GM13977 (cell line): ENCODE results near the gene SETD4.

Experiments
- DNase-seq: peaks from one replicate; pipeline ENCODE4 v3.0.0; 2012; ENCODE audit warnings: low spot score
- in situ Hi-C: fragments of 300-500 bp; cut with MboI; formaldehyde crosslinking; loops from one replicate; pipeline ENCODE4 v1.12.0; 2022; ENCODE audit warnings: low sequenced_read_pairs, low pct_unique_long_range_greater_than_20kb, mixed read lengths, inconsistent platforms; ENCODE audit not compliant: unreplicated experiment
- TF ChIP-seq, protein P1 (sequence below): IDR thresholded peaks from 2 replicates; pipeline ENCODE4 v1.5.1; 2012; ENCODE audit warnings: mild to moderate bottlenecking, control low read depth; ENCODE audit not compliant: insufficient read depth; ENCODE audit errors: extremely low read depth, missing control alignments

Gene SETD4

DNA sequence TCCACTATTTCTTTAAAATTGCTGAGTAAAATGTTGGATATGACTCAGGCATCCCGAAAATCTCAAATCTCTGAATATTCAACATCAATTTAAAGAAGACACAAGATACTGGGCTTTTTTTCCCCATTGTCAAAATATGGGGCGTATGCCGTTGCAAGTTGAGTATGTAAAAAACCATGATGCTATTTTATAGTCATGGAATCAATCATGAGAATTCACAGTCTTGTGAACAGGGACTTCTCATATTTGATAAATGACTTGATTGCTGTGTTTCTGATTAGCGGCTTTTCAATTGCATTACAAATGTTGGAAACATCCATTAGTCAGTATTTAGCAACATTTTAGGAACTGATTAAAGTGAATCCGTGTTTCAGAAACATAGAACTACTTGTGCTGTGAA is 45.3 kb downstream of the SETD4 start:
- in situ Hi-C loops, result loop anchor here (25.0 kb wide), 1 partner anchor 1278 kb away; no protein-coding TSS in a partner anchor
- TF ChIP-seq, protein P1, sequence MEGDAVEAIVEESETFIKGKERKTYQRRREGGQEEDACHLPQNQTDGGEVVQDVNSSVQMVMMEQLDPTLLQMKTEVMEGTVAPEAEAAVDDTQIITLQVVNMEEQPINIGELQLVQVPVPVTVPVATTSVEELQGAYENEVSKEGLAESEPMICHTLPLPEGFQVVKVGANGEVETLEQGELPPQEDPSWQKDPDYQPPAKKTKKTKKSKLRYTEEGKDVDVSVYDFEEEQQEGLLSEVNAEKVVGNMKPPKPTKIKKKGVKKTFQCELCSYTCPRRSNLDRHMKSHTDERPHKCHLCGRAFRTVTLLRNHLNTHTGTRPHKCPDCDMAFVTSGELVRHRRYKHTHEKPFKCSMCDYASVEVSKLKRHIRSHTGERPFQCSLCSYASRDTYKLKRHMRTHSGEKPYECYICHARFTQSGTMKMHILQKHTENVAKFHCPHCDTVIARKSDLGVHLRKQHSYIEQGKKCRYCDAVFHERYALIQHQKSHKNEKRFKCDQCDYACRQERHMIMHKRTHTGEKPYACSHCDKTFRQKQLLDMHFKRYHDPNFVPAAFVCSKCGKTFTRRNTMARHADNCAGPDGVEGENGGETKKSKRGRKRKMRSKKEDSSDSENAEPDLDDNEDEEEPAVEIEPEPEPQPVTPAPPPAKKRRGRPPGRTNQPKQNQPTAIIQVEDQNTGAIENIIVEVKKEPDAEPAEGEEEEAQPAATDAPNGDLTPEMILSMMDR, result no peak
- no peak for DNase-seq

DNA sequence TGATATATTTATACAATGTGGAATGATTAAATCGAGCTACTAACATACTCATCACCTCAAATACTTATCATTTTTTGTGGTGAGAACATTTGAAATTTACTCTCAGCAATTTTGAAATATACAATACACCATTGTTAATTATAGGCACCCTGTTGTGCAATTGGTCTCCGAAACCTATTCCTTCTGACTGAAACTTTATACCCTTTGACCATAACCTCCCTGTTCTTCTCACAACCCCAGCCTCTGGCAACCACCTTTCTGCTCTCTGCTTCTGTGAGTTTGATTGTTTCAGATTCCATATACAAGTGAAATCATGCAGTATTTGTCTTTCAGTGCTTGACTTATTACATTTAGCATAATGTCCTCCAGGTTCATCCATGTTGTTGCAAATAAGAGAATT is 49.5 kb downstream of the SETD4 start:
- in situ Hi-C loops, result loop anchor here (25.0 kb wide), 1 partner anchor 1274 kb away; no protein-coding TSS in a partner anchor
- TF ChIP-seq, protein P1, result no peak
- no peak for DNase-seq

DNA sequence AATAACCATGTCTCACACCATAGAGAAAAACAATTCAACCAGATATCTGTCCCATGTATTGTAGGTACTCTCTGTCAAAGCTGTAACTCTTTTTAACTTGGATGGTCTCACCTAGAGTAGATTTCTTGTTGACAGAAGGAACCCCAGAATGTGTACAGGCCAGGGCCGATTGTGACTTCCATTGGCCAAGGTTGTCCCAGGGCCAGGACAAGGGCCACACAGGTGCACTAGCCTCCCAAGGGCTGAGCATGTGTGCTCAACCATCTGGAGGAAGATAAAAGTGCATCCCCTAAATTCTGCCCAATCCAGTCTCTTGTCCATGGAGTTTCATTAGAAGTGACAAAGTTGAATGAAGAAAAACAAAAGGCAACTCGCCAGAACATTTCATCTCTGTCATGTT is 51.8 kb downstream of the SETD4 start:
- TF ChIP-seq, protein P1, result no peak
- in situ Hi-C loops, result loop anchor here (25.0 kb wide), 1 partner anchor 1271 kb away; no protein-coding TSS in a partner anchor
- no peak for DNase-seq

DNA sequence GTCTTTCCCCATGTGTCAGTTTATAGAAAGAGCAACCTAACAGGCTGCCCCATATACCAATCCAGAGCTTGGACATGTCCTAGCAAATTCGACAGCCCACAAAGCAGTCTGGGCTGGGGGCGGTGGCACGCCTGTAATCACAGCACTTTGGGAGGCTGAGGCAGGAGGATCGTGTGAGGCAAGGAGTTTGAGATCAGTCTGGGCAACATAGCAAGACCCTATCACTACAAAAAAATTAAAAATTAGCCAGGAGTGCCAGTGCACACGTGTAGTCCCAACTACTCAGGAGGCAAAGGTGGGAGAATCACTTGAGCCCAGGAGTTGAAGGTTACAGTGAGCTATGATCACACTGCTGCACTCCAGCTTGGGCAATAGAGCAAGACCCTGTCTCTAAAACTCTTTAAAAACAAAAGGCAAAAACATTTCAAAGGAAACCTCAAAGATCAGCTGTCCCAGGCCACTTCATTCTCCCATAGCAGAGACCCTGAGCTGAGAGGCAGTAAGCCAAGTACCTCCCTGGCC is 54.4 kb downstream of the SETD4 start:
- in situ Hi-C loops, result loop anchor here (25.0 kb wide), 1 partner anchor 1269 kb away; no protein-coding TSS in a partner anchor
- no peak for DNase-seq
- TF ChIP-seq, protein P1, result no peak

DNA sequence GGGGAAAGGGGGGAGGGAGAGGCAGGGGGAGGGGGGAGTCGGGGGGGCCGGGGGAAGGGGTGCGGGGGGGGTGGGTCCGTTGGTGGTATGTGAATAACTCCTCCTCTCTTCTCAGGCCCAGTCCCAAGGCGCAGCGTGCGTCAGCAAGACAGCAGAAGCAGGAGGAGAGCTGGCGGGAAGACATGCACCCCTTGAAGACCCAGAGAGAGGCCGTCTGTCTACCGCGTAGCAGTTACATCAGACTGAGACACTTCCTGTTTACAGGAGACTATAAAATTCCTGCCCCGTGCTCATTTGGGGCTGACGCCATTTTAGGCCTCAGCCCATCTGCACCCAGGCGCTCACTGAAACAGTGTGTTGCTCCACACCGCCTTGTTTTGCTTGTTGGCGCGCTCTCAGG is 55.3 kb downstream of the SETD4 start:
- in situ Hi-C loops, result loop anchor here (25.0 kb wide), 1 partner anchor 1268 kb away; no protein-coding TSS in a partner anchor
- no peak for DNase-seq

DNA sequence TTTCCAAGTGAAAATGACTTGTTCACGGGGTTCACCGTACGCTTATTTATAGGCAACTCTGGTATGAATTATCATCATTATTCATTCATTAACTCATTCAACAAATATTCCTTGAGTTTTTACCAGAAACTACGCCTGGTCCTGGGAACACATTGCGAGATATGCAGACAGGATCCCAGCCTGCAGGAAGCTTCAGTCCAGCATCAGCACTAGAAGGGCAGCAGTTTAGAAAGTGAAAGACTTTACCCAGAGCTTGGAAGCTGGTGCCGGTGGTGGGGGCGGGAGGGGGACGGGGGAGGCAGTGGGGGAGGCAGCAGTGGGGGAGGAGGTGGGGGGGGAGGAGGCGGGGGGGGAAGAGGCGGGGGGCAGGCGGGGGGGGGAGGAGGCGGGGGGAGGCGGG is 55.9 kb downstream of the SETD4 start:
- TF ChIP-seq, protein P1, result no peak
- in situ Hi-C loops, result loop anchor here (25.0 kb wide), 1 partner anchor 1267 kb away; no protein-coding TSS in a partner anchor
- DNase-seq, result no peak

More for the DNA sequence above, 55.3 kb downstream of the SETD4 start:
- TF ChIP-seq, protein P1, result no peak
